ENCODE results near the gene FMNL2. TPM values are rescaled to one million over a fixed set of nuclear protein-coding genes. Genes with fewer than 3 reads are reported as not detected.

The FMNL2 gene
- polyA plus RNA-seq, 10 donors: 21.4 to 41.1 (median 26.5) TPM

GRCh38 chr2:152638590-152638989, 303.6 kb downstream of the FMNL2 start:
- DNase-seq: no peak

DNA sequence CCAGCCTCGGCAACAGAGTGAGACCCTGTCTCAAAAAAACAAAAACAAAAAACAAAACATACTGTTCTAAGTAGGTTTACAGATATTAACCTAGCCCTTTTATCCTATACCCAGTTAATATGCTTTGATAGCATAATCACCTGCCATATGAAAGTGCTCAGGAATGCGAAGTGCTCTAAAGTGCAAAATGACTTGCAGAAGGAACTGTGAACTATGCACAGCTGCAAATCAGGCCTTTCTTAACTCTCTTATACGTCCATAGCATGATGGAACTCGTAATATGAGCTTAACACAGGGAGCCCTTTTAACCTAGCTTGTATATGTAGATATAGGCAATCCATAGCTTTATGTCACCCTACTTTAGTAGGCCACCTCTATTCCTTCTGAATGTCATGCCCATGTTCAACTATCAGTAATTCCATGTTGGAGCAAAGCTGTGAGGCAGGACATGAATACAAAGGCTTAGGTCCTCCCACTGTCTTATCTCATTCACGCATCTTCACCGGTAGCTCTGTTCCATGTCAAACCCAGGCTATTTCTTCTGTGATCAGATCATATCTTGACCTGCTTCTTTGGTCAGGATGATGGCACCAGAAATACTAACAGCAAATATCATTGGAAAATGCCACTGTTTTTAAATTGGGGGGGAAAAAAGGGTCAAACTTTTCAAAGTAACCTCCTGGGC, 309.4 kb downstream of the FMNL2 start:
- DNase-seq: no peak

DNA sequence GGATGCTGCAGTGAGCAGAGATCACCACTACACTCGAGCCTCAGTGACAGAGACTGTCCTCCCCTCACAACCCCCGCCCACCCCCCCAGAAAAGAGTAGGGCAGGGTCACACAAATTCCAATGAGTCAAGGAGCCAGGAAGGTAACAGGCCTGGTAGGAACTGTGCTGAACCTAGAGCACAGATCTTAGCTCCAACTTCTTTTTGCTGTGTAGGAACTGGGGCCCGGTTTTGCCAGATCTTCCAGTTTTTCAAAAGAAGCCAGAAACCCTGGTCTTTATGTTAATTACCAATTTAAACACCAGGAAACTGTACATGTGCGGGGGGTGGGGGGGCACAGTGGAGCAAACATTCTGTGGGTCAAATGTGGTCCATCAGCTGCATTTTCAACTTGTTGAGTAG, 311.3 kb downstream of the FMNL2 start:
- no peak for DNase-seq

GRCh38 chr2:152646775-152647174, 311.8 kb downstream of the FMNL2 start:
- DNase-seq: peak in 1 of 3 donors; percentile 72

- peak in 1 of 3 donors; percentile 46 for DNase-seq
Measured at GRCh38 chr2:152647552-152647951, 312.6 kb downstream of the FMNL2 start.

- DNase-seq: no peak
Measured at GRCh38 chr2:152648336-152648735, 313.4 kb downstream of the FMNL2 start.

- no peak for DNase-seq
Measured at GRCh38 chr2:152649997-152650396, 315.0 kb downstream of the FMNL2 start.

DNA sequence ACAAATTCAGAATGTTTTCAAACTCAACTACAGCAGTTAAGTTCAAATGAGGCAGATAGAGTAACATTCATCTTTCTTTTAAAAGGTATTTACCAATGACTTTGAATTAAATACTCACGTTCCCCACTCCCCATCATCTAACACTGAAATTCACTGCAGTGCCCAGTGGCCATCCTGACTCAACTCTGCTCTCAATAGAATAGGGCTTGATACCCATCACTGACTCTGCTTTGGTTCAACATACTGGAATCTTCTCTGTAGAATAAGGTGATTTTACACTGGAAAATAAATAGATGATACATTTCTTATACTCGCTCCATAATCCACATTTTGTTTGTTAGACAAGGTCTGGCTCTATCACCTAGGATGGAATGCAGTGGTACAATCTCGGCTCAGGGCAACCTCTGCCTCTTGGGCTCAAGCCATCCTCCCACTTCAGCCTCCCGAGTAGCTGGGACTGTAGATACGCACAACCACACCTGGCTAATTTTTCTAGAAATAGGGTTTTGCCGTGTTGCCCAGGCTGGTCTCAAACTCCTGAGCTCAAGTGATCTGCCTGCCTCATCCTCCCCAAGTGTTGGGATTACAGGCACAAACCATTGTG, 315.9 kb downstream of the FMNL2 start:
- no peak for DNase-seq

GRCh38 chr2:152651834-152652233, 316.9 kb downstream of the FMNL2 start:
- no peak for DNase-seq

GRCh38 chr2:152655880-152656279, 320.9 kb downstream of the FMNL2 start:
- DNase-seq: no peak

DNA sequence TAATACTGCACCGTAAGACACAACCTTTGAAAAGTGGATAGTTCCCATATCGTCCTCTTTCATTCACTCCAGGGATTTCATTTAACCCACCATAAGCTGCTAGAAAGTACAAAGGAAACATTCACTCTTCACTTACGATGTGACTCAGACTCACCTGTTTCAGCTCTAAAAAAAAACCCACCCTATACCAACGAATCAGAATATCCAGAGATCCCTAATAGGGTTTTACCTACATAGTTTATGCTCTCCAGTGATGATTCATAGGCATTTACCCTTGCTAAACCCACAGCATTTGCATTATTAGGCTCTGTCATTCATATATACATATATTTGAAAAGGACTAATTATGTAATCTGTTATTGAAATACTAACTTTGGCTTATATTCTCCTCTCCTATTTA, 322.1 kb downstream of the FMNL2 start:
- DNase-seq: no peak

DNA sequence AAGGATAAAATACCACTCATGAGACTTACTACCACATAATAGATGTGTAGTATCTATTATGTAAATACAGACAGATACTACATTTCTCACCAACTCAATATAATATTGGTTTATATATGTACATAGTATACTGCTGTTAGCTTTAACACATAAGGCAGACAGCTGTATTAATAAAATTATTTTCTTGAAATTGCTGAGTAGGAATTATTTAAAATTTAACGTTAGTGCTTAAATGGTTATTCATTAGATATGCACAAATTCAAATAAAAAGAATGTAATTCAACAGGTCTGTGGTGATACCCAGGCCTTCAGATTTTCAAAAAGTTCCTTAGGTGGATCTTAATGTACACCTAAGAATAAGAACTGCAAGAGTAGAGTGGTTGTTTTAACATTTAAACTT, 323.2 kb downstream of the FMNL2 start:
- no peak for DNase-seq

- DNase-seq: no peak
Measured at GRCh38 chr2:152661076-152661475, 326.1 kb downstream of the FMNL2 start.

- no peak for DNase-seq
Measured at GRCh38 chr2:152664725-152665124, 329.8 kb downstream of the FMNL2 start.

- DNase-seq: no peak
Measured at GRCh38 chr2:152674334-152674733, 339.4 kb downstream of the FMNL2 start.

DNA sequence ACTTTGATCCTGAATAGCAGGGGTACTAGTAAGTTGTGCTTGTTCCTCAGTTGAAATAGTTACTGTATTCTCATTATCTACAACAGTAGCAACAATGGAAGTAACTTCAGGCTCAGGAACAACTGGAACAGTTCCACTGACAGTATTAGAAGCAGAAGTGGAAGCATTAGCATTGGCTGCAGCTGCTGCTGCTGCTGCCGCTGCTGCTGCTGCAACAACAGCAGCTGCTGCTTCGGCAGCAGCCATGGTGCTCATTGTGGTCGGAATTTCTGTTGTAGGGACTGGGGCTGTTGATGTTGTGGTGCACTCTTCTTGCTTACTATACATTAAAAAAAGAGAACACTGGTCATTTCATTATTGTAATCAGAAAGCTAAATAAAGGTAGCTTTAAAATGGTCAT, 341.5 kb downstream of the FMNL2 start:
- DNase-seq: peak in 1 of 3 donors; percentile 3

DNA sequence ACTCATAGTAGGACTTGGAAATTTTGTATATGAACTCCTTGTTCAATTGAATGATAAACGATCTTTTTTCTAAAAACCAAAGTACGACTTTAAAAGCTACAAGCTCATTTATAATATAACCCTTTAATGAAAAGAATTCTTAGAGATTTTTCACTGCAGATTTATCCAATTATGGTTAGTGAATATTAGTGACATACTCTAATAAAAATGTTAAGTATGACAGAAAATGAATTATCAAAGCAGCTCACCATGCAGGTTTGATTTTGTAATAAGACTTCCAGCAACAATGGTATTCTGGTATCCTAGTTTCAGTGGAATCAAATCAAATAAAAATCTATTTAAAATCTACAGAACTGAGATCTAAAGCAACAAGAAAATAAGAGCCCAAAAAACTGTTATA, 343.8 kb downstream of the FMNL2 start:
- DNase-seq: no peak

DNA sequence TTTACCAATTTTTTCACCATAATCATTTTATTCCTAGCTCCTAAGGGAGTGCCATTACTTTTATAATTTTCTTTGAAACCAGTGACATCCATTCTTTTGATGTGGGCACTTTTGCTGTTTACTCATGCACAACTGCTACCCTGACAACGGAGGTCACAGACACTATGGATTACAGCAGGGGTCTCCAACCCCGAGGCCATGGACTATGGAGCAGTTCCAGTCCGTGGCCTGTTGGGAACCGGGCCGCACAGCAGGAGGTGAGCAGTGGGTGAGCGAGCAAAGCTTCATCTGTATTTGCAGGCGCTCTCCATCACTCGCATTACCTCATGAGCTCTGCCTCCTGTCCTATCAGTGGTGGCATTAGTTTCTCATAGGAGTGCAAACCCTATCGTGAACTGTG, 347.7 kb downstream of the FMNL2 start:
- DNase-seq: no peak

DNA sequence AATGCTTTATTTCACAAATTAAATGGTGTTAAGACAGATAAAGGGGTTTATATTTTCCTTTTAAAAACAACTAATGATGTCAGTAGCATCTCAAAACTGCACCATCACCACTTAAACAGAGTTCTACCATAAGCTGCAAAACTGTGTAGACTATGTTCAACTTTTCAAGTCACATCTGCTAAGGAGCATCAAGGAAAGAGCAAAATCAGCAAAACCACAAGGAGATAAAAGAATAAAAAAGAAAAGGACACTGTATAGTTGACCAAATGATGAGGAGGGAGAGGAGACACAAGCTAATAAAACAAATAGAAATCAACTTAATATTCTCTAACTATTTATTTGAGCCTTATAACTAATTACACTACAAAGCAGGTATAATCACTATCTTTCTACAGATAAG, 348.4 kb downstream of the FMNL2 start:
- no peak for DNase-seq

- no peak for DNase-seq
Measured at GRCh38 chr2:152686321-152686720, 351.3 kb downstream of the FMNL2 start.

GRCh38 chr2:152693033-152693432, 358.1 kb downstream of the FMNL2 start:
- no peak for DNase-seq

DNA sequence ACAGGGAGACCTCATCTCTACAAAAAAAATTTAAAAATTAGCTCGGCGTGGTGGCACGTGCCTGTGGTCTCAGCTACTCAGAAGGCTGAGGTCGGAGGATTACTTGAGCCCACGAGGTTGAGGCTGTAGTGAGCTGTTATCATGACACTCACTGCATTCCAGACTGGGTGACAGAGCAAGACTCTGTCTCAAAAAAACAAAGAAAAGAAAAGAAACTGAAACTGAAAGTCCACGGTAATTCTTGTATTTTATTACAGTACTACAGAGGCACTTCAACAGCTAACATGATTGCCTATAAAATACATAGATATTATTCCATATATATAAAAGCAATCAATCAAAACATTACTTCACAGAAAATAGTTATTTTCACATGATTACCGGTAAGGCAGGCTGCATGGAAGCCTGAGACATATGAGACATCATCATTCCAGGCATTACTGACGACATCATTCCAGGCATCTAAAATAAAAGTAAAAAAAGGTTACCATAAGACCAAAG, 359.2 kb downstream of the FMNL2 start:
- peak in 2 of 3 donors; percentile 18 to 25 for DNase-seq

DNA sequence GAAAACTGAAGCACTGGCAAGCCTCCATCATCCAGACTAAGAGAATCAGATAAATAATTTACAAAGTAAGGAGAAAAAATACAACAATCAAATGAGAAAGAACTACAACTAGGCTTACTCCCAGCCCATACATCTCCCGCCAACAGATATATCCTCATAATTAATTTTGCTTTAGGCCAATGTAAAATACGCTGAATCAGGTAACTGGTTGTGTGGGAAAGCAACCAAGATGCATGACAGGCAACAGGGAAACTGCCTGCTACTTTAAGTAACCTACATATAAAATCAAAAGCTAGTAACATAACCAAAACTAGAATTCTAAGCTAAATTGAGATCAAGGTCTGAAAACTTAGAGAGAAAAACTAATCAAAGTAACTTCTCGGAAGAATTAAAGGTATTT, 360.8 kb downstream of the FMNL2 start:
- no peak for DNase-seq

- no peak for DNase-seq
Measured at GRCh38 chr2:152696476-152696875, 361.5 kb downstream of the FMNL2 start.

Data from muscle of back (tissue), 11 donors.